GM21529 (cell line): ENCODE measurements around the gene ALDH6A1.

ENCODE experiments used
- ATAC-seq: cut with Tn5 transposase; IDR thresholded peaks from one replicate; pipeline ENCODE4 v1.9.1; 2021; ENCODE audit not compliant: unreplicated experiment

Gene ALDH6A1

DNA sequence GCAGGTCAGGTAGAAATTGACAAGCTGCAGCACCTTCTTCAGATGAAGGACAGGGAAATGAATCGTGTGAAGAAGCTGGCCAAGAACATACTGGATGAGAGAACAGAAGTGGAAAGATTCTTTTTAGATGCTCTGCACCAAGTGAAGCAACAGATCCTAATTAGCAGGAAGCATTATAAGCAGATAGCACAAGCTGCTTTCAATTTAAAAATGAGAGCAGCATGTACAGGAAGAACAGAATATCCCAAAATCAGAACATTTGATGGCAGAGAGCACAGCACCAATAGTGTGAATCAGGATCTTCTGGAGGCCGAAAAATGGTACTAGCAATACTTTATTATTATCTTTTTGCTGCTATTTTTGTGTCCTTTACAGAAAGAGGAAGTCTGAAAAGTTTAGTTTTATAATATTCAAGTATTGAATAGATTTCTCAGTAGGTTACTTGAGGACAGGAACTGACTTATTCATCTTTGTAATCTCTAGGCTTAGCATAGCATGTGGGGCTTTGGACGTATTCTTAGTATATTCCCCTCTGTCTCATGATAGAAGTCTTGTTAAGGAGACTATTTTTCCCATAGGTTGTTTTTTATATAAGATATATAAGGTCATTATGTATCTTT lies 34.3 kb downstream of the ALDH6A1 start:
- no peak for ATAC-seq

DNA sequence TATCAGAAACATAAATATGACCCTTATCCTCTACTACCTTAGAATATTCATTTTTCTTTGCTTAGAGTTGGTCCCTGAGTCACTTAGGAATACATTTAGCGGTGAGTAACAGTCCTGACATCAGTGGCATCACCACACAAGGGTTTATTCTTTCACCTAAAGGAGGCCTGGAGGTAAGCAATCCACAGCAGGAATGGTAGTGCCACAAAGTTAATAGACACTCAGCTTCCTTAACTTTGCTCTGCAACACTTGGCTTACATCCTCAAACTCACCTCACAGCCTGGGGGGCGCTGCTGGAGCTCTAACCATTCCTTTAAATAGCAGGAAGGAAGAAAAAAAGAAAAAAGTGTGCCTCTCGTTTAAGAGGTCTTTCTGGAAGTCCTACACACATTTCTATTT lies 36.0 kb downstream of the ALDH6A1 start:
- ATAC-seq, result no peak

DNA sequence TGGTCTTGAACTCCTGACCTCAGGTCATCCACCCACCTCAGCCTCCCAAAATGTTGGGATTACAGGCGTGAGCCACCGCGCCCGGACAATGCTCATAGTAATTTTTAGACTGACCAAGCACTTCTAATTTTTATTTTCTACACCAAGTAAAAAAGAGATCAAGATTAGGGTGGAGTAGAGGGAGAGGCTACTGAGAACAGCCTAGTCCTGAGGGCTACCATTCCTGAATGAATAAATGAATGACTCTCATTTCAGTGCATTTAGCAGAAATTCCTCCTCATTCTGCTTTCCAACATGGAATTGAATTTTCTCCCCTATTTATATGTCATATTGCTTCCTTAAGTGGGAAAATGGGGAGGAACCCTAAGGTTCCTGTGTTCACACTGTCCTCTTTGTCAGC lies 38.7 kb downstream of the ALDH6A1 start:
- no peak for ATAC-seq

DNA sequence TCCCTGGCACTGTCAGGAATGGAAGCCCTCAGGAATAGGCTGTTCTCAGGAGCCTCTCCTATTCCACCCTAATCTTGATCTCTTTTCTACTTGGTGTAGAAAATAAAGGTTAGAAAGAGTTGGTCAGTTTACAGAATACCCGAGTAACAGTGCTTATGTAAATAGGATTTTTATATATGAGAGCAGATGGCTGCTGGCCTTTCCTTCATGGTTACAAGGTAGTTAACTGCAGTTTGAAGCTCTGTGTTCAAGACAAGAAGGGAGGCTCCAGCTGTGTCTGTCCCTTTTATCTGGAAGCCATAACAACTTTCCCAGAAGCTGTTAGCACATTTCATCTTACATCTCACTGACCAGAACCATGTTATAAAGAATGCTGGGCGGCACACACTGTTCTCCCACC lies 42.0 kb downstream of the ALDH6A1 start:
- ATAC-seq, result no peak

DNA sequence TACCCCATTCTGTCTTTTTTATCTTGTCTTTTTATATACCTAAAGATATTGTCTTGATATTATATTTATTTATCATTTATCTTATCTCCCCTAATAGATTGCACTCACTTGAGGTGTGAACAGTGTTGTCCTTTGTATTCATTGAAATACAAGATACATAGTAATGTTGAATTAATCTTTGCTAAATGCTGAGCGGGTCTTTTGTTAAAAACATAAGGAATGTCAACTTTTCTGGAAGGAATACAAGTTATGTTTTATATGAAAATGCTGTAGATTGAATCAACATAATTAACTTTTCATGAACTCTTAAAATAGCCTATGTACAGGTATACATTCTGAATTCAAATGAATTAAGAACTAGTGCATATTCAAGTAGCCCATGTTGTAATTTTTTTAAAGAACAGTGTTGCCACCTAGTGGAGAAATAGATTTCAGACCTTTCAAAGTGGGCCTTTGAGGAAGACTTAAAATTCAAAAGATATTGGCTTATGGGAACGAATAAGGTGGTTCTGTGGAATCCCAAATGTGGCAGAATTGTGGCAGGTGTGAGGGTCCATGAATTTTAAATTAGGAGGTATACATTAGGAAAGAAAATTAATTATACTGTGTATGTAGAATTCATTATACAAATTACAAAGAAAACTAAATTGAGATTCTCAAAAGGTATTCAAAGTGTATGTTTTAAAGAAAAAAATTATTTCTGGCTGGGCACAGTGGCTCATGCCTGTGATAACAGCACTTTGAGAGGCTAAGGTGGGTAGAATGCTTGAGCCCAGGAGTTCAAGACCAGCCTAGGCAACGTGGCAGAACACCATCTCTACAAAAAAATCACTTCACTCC lies 46.0 kb downstream of the ALDH6A1 start:
- no peak for ATAC-seq

DNA sequence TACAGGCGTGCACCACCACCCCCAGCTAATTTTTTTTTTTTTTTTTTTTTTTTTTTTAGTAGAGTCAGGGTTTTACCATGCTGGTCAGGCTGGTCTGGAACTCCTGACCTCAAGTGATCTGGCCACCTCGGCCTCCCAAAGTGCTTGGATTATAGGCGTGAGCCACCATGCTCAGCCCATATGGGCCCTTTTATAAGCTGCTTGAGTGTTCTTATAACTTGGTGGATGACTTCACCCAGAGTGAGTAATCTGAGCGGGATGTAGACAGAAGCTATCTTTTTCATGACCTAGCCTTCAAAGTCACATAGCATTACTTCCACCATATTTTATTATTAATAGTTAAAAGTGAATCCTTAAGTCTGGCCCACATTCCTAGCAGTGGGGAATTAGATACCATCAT lies 48.7 kb downstream of the ALDH6A1 start:
- no peak for ATAC-seq

DNA sequence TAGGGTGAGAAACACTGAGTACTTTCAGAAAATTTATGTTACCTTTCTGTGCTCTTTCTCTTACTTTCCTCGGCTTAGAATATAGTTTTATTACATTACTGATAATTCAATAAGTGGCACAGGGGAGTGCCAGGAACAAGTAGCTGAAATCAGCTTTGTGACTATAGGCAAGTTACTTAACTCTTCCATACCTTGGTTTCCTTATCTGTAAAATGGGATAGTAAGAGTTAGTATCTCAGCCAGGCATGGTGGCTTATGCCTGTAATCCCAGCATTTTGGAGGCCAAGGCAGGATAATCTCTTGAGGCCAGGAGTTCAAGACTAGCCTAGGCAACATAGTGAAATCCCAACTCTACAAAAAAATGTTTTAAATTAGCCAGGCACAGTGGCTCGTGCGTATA lies 49.7 kb downstream of the ALDH6A1 start:
- ATAC-seq, result no peak

DNA sequence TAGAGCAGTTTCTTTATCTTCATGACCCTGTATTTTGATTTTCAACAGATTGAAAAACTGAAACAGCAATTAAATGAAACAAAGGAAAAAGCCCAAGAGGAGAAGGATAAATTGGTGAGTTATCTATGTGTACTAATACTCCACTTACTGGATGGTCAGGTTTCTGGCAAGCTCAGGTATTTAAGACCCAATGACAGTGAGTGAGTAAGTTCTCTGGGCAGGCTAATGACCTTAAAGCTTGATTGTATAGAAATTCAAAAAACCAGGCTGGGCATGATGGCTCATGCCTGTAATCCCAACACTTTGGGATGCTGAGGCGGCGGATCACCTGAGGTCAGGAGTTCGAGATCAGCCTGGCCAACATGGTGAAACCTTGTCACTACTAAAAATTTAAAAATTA lies 55.1 kb downstream of the ALDH6A1 start:
- no peak for ATAC-seq

DNA sequence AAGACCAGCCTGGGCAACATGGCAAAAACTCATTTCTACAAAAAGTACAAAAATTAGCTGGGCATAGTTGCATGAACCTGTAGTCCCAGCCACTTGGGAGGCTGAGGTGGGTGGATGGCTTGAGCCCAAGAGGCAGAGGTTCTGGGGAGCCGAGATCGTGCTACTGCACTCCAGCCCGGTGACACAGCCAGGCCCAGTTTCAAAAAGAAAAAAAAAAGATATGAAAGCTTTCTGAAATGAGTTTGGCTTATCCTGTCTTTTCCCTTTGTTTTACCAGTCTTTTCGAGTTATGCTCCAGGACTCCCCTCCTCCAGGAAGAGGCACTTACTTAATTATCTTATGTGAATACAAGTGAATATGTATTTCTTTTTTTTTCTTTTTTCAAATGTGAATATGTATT lies 61.9 kb downstream of the ALDH6A1 start:
- no peak for ATAC-seq

DNA sequence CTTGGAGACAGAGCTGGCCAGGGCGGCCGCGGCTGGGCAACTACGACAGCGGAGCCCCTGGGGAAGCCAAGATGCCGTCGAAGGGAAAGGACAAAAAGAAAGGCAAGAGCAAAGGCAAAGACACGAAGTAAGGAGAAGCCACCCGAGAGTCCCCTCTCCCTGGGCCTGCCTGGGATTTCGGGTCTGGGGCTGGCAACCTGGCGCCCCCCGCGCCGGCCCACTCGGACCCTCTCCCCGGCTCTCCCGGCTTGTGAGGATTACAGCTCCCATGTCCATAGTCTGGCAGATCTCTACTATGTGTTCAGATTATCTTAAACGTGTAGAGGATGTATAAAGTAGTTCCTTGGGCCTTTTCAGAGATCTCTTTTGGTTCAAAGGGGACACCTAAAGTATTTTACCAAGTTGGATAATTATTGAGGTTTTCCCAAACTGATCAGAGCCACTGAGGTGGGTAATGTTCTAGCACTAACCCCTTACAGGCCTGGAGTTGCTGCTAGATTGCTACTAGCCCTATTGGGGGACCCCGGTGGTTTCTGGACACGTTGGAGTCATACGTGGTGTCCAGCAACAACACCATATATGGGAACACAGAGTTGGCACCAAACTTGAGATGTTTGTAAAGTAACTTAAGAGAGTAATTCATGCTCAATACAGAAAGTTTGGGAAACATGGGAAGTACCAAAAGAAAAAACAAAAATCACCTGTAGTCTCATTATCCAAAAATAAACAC lies 64.7 kb downstream of the ALDH6A1 start:
- ATAC-seq, result no peak

DNA sequence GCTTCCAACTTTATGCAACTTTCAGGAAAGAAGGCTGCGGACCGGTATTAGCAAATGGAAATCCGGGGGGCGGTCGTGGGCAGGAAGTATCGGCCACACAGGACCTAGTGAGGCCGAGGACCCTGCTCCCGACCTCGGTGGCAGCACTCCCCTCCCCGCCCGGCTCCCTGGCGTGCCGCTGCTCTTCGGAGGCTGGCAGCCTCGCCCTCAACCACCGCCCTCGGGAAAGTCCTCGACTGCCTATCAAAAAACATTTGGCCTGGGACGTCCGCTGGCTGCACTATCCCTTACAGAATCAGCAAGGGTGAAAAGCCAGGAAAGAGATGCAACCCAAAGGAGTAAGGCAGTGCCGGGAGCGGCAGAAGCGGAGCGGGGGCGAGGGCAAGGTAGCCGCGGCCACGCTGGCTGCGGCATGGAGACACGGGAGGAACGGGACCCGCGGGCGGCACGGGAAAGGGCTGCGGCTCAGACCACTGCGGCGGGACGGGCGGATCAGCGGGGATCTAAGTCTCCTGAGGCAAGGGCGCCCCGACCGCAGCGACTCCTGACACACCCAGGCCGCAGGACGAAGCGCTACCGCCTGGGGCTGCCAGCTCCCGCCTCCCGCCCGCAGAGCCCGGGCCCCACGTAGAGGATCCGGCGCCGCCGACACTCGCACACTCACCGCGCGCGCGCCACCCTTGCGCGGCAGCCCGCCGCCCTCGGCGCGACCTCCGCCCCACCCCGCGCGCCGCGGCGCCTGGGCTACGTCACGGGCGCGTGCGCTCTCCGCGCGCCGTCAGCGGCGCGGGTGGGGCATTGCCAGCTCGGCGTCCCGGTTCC lies 65.5 kb downstream of the ALDH6A1 start, which contains the start of the genes BBOF1 and ENTPD5:
TSS of gene BBOF1 (plus strand) at position 764 of the 822 bp plus-strand sequence. CDS start 130 bp downstream, outside the sequence.
TSS of gene ENTPD5 (minus strand) at position 703 of the 822 bp plus-strand sequence. CDS start 31,186 bp downstream, outside the sequence.
- peak; percentile 90 for ATAC-seq

DNA sequence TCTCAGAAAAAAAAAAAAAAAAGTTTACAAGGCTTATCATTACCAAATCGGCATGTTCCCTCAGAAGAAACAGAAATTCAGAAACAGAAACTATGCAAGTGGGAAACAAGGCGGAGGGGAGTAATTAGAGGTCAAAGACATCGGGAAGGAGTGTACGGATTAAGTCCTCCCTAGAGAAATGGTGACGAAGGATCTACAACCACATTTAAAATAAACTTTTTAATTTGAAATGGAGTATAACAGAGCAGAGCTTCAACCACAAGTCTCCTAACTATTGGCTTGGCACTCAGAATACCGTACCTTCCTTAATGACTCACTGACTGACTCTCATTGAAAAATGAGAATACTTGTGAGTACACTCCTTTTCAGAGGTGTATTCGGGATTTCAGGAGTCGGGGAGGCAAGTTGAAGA lies 66.1 kb downstream of the ALDH6A1 start:
- ATAC-seq, result no peak

DNA sequence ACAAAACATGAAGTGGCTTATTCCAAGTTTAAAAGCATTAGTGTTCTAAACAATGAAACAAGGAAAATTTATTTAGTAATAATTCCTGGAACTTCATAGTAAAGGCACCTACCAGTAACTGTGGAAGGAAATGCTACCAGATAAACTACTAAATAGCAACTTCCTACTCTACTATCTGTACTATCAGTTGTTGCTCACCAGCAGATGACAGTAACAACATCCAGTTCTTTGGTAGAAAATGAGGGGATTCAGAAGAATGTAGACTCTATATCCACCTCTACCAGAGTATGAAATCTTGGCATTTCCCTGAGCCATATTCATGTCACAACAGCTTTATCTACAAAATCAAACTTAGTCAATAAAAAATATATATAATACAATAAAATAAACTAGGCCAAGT lies 68.3 kb downstream of the ALDH6A1 start:
- ATAC-seq, result no peak

DNA sequence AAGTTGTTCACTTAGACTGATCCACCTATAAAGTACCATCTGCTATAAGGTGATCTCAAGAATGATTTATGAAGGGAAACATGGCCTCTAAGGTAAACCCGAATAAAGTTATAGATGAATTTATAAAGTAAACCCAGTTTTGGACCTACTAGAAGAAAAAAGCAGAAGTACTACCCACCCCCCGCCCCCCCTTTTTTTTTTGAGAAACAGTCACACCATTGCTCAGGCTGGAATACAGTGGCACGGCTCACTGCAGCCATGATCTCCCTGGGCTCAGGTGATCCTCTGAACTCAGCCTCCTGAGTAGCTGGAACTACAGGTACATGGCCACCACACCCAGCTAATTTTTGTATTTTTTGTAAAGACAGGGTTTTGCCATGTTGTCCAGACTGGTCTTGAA lies 69.1 kb downstream of the ALDH6A1 start:
- no peak for ATAC-seq

DNA sequence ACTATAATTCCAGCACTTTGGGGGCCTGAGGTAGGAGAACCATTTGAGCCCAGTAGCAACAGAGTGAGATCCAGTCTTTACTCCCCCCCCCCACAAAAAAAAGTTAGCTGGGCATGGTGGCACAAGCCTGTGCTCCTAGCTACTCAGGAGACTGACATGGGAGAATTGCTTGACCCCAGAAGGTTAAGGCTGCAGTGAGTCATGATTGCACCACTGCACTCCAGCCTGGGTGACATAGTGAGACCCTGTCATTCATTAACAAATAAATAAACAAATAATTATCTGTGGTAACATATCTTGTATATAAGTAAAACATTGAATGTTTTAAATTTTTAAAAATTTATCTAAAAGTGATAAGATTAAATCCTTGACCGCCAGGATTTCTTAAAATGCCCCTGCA lies 70.0 kb downstream of the ALDH6A1 start:
- no peak for ATAC-seq

DNA sequence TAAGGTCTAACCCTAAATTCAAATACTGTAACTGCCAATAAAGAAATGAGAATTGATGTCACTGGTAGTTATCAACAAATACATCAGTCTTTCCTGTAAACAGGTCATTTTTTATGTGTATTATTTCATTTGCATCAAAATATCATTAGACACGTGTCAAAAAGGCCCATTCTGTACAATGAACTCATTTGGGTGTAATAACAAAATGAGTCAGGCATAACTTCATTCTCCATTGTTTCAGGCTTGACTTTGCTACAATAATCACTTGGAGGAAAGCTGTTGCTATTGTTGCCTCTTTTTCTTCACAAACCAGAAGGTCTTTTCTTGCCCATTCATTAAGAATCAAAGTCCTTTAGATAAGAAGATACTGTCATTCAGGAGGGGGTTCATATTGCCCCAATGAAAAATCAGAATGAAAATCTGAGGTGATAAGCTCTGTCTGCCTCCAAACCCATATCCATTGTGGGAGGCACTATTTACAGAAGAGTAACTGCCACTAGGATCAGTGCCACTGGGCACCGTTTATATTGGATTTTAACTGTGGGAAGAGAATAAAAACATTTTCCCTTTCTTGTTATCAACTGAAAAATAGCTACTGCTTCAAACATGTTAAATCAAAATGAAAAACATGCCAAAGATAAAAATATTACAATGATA lies 75.3 kb downstream of the ALDH6A1 start:
- ATAC-seq, result no peak
